Aorta (tissue), 5 donors: ENCODE data around the gene CFI. TPM values are rescaled to one million over a fixed set of nuclear protein-coding genes. Genes with fewer than 3 reads are reported as not detected.

Experiments used
- ATAC-seq: fragments of 200-7000 bp; cut with Tn5 transposase; one replicate; pipeline ENCODE4 v1.9.1; 2022; ENCODE audit warnings: moderate library complexity; ENCODE audit not compliant: low FRiP score
- DNase-seq, 2 donors: peaks; one replicate each; pipeline ENCODE4 v3.0.0-alpha.2; 2020
- H3K27ac ChIP-seq, 2 donors: one replicate each; pipeline ENCODE4 v1.5.1; 2013; ENCODE audit warnings: low read length in 2 of 2, mild to moderate bottlenecking in 2 of 2, moderate library complexity in 2 of 2, control low read depth in 1 of 2, inconsistent platforms in 1 of 2, low read depth in 1 of 2
- H3K27me3 ChIP-seq, 2 donors: one replicate each; pipeline ENCODE4 v1.6.1; 2013; ENCODE audit warnings: control low read depth in 1 of 2, low read length in 1 of 2, mild to moderate bottlenecking in 1 of 2, moderate library complexity in 1 of 2; ENCODE audit not compliant: insufficient read depth in 2 of 2, control insufficient read depth in 1 of 2
- H3K36me3 ChIP-seq, 2 donors: one replicate each; pipeline ENCODE4 v1.6.1; 2013; ENCODE audit warnings: control low read depth in 1 of 2, low read length in 1 of 2, mild to moderate bottlenecking in 1 of 2; ENCODE audit not compliant: insufficient read depth in 2 of 2, control insufficient read depth in 1 of 2
- H3K4me1 ChIP-seq, 2 donors: one replicate each; pipeline ENCODE4 v1.6.1; 2013; ENCODE audit warnings: low read length in 2 of 2, control low read depth in 1 of 2, mild to moderate bottlenecking in 1 of 2, moderate library complexity in 1 of 2; ENCODE audit not compliant: insufficient read depth in 2 of 2, control insufficient read depth in 1 of 2
- H3K4me3 ChIP-seq, 2 donors: one replicate each; pipeline ENCODE4 v1.5.1; 2013; ENCODE audit warnings: low read length in 2 of 2, control low read depth in 1 of 2, mild to moderate bottlenecking in 1 of 2
- H3K9me3 ChIP-seq: one replicate; pipeline ENCODE4 v1.6.1; 2013; ENCODE audit warnings: mild to moderate bottlenecking, low read length; ENCODE audit not compliant: control insufficient read depth
- WGBS, 2 donors: extraction: QIAGEN DNeasy Blood & Tissue Kit; methylation state at CpG; one replicate each; pipeline ENCODE4 v1.1.7; 2013; 5-methylcytosine and 5-hydroxymethylcytosine counted together
- intact Hi-C, 2 donors: fragments of 100-400 bp; cut with DNase I; formaldehyde crosslinking; loops; one replicate each; pipeline versions ENCODE4 v1.14.2 to v1.15.0; 2022
- polyA plus RNA-seq, 2 donors: library from polyadenylated mRNA; stranded (reverse); fragments of 200-250 nt; gene quantifications; one replicate each; pipeline ENCODE4 v1.2.3, GENCODE V29; 2013
- total RNA-seq, 2 donors: library from RNA; stranded (reverse); fragmentation: NEBNext Ultra II Directional; extraction: Animal tissue kit (Norgen Biotek cat#: 25700); gene quantifications; one replicate each; pipeline ENCODE4 v1.2.1, GENCODE V29; 2021
- donor health status: healthy with polysubstance abuse.
- donor health status: Bipolar disorder and iron deficiency.
- donor health status: DM: no; HTN: no; CAD: no.
- donor health status: DM: no; HTN: no; CAD: no.
- donor health status: DM: yes; HTN: yes; CAD: no.

CFI gene
- total and polyA plus RNA-seq, 4 donors: 1.0 to 64.5 (median 17.8) TPM

- H3K36me3 ChIP-seq: peaks cover 2 to 4% of the 10 kb centered on the region in 2 donors
- ATAC-seq: no peak
- intact Hi-C loops: no loop called here
Observed at GRCh38 chr4:109713500-109713899, 88.3 kb downstream of the CFI start.

DNA sequence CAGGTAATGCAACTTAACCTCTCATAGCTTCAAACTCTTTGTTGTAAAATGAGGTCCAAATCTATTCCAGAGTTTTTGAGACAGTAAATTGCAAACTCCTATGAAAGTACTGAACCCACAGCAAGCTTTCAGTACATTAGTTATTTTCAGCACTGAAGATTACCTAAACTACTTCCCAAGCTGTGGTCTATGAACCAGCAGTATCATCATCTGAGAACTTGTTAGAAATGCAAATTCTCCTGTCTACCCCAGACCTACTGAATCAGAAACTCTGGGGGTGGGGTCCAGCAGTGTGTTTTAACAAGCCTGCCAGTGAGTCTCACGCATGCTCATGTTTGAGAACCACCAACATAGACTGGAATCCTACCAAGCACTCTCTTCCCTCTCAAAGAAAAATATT lies 92.8 kb downstream of the CFI start:
- Histone ChIP-seq H3K4me3 (no peak overlapping the region), H3K4me1 (no peaks in the 10 kb centered on the region), H3K27ac (no peak overlapping the region), H3K27me3 (no peaks in the 10 kb centered on the region), H3K9me3 (no peaks in the 10 kb centered on the region), H3K36me3 (peaks cover 0 to 2% of the 10 kb centered on the region in 2 donors)
- DNase-seq: no peak
- intact Hi-C loops: loop anchor here in 1 of 2 donors (10.0 kb wide), 1 partner anchor 274 kb away; the partner anchor contains the start of gene SEC24B
- WGBS, 2 donors: 75 to 81% methylated on average over 1 of the region's 1 CpG
- no peak for ATAC-seq

More at GRCh38 chr4:109713500-109713899, 88.3 kb downstream of the CFI start:
- Histone ChIP-seq H3K27me3 (no peaks in the 10 kb centered on the region), H3K9me3 (no peaks in the 10 kb centered on the region), H3K4me1 (no peaks in the 10 kb centered on the region), H3K27ac (no peak overlapping the region), H3K4me3 (no peak overlapping the region)
- DNase-seq: no peak
- 91 to 94% methylated on average over 3 of the region's 3 CpGs for WGBS, 2 donors

DNA sequence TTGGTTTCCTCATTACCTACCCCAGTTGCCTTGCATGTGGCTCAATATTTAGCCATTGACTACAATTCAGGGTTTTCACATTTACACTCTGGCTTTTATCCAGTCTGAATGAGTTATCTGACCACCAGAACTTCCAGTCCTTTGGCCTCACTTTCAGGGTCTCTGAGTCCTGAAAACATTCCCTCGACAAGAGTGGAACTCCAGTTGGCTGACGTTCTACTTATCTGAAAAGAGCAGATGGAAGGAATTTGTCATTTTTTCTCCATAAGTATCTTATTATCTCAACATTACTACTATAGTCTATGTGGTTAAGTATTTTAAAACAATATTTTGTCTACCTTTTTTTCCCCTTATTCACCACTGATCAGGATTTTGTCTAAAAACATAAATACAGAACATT lies 93.4 kb downstream of the CFI start:
- Histone ChIP-seq H3K27ac (no peak overlapping the region), H3K36me3 (peaks cover 0 to 2% of the 10 kb centered on the region in 2 donors), H3K4me1 (no peaks in the 10 kb centered on the region), H3K27me3 (no peaks in the 10 kb centered on the region), H3K9me3 (no peaks in the 10 kb centered on the region), H3K4me3 (no peak overlapping the region)
- WGBS, 2 donors: 6 to 9% methylated on average over 2 of the region's 2 CpGs
- no peak for ATAC-seq
- intact Hi-C loops: loop anchor here in 1 of 2 donors (10.0 kb wide), 1 partner anchor 274 kb away; the partner anchor contains the start of gene SEC24B
- DNase-seq: no peak

- DNase-seq (no peak), ATAC-seq (peak; percentile 9)
- H3K4me3 ChIP-seq: peak overlapping the region; percentile 87 to 91
- H3K36me3 ChIP-seq: no peaks in the 10 kb centered on the region
- intact Hi-C loops: loop anchor here (1.0 to 10.0 kb wide), 4 partner anchors 25 to 269 kb away; partner anchors contain the start of genes GAR1 (in 2 of the 2) and SEC24B (in 1 of the 2)
- peaks cover 0 to 7% of the 10 kb centered on the region in 2 donors for H3K4me1 ChIP-seq
- WGBS, 2 donors: 22% methylated on average over 11 of the region's 11 CpGs
- no peaks in the 10 kb centered on the region for H3K27me3 ChIP-seq
- H3K9me3 ChIP-seq: no peaks in the 10 kb centered on the region
- H3K27ac ChIP-seq: peak overlapping the region in 1 of 2 donors; percentile 21
Observed at GRCh38 chr4:109703664-109704361, 98.0 kb downstream of the CFI start.

DNA sequence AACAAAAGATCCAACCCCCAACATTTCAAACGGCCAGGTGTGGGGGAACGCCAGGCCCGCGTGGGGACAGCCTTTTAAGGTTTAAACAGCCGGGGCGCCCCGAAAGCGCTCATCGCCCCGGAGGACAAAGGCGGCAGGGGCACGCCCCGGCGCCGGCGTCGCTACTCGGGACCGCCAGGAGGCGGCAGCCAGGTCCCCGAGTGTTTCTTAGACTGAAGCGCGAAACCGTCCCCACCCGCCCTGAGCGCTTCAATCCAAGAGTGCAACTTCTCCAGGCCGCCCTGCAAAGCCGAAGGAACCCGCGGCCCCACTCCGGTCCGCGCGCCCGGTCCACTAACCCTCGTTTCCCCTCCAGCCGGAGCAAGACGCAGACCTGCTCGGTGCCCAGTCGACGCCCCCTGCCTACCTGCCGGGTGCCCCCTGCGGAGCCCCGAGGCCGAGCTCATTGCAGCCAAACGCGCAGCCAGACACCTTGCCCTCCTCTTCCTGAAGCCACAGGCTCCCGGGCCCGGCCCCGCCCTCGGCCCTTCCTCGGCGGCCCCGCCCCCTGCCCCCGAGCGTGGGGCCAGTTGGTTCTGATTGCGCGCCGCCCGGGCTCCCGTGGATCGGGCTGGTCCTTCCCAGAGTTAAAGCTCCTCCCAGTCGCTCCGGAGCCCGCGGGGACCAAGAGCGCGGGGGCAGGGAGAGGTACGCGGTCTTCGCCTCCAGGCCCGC lies 98.7 kb downstream of the CFI start, which contains the start of gene CASP6:
CASP6 (minus strand) TSS at position 496 of the 714 bp plus-strand sequence; CDS start at position 446, 50 bp downstream.
- WGBS, 2 donors: 0% methylated on average over 62 to 72 of the region's 72 CpGs
- peaks cover 0 to 7% of the 10 kb centered on the region in 2 donors for H3K4me1 ChIP-seq
- ATAC-seq (peak; percentile 96), DNase-seq (peak; percentile 92 to 94)
- intact Hi-C loops: loop anchor here (1.0 to 10.0 kb wide), 4 partner anchors 26 to 268 kb away; partner anchors contain the start of genes GAR1 (in 2 of the 2) and SEC24B (in 1 of the 2)
- no peaks in the 10 kb centered on the region for H3K36me3 ChIP-seq
- H3K27me3 ChIP-seq: no peaks in the 10 kb centered on the region
- H3K4me3 ChIP-seq: peak within 1 kb of the TSS; percentile 87 to 91
- no peaks in the 10 kb centered on the region for H3K9me3 ChIP-seq
- peak within 1 kb of the TSS in 1 of 2 donors; percentile 35 for H3K27ac ChIP-seq

- no peak overlapping the region for H3K27ac ChIP-seq
- no peak for ATAC-seq
- peaks cover 0 to 7% of the 10 kb centered on the region in 2 donors for H3K4me1 ChIP-seq
- no peaks in the 10 kb centered on the region for H3K27me3 ChIP-seq
- peak overlapping the region in 1 of 2 donors; percentile 87 for H3K4me3 ChIP-seq
- no peak for DNase-seq
- WGBS, 2 donors: 59 to 62% methylated on average over 21 of the region's 21 CpGs
- H3K9me3 ChIP-seq: no peaks in the 10 kb centered on the region
- intact Hi-C loops: loop anchor here (2.0 to 10.0 kb wide), 3 partner anchors 27 to 267 kb away; partner anchors contain the start of genes GAR1 (in 1 of the 2) and SEC24B (in 1 of the 2)
- no peaks in the 10 kb centered on the region for H3K36me3 ChIP-seq
Observed at GRCh38 chr4:109701566-109702410, 100.0 kb downstream of the CFI start.

DNA sequence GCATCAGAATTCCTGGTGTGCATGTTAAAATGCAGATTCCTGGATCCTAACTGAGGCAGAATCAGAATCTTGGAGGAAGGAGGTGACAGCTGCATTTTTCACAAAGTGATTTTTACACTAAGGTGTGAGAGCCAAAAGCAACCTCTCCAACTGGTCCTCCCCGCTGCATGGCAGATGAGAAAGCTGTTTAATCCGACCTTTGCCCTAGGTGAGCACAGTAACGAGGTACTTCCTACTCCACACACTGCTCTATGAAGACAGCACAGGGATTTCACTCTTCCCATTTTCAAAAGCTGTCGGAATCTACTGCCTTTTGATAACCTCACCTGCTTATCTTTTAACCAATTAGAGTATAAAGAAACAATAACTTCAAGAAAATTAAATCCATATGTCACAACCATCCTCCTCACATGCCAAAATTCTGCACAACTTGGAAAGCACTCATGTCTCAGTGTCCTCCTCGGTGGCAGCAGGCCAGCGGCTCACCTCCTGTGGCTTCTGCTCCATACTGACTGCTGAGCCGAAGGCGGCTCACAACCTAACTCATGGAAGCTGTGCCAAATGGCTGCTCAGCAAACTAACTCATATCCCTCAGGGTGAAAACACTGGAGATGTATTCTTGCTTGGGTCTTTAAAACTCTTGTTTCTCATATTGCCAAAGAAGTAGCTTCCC lies 102.1 kb downstream of the CFI start:
- no peak for ATAC-seq
- no peak overlapping the region for H3K4me3 ChIP-seq
- peaks cover 0 to 2% of the 10 kb centered on the region in 2 donors for H3K36me3 ChIP-seq
- WGBS, 2 donors: 91 to 92% methylated on average over 8 of the region's 8 CpGs
- intact Hi-C loops: loop anchor here (5.0 to 10.0 kb wide), 2 partner anchors 118 to 265 kb away; partner anchors contain the start of genes GAR1 (in 1 of the 2) and SEC24B (in 1 of the 2)
- H3K9me3 ChIP-seq: no peaks in the 10 kb centered on the region
- H3K27me3 ChIP-seq: no peaks in the 10 kb centered on the region
- no peak overlapping the region for H3K27ac ChIP-seq
- H3K4me1 ChIP-seq: peaks cover 0 to 7% of the 10 kb centered on the region in 2 donors
- no peak for DNase-seq
